T47D (cell line): ENCODE results near the gene SNIP1.
"Not testable (repeated sequence)": the region's sequence is repeated elsewhere in the genome, so short reads cannot be mapped to it uniquely, and the experiment has no call there.

ENCODE experiments used
- DNase-seq, 2 experiments: peaks; one replicate each; pipeline versions ENCODE4 v3.0.0 to v3.0.0-alpha.2; 2011 to 2012; ENCODE audit warnings: low read depth in 1 of 2, low spot score in 1 of 2
- JUND ChIP-seq: IDR thresholded peaks from 2 replicates; pipeline ENCODE4 v1.6.1; 2012; ENCODE audit warnings: low read depth
- in situ Hi-C: cut with HindIII; loops from 2 replicates; pipeline ENCODE4 v1.10.0; 2016; ENCODE audit warnings: low sequenced_read_pairs, low pct_unique_long_range_greater_than_20kb

Gene SNIP1

GRCh38 chr1:37570528-37571334 is 16.6 kb upstream of the SNIP1 start:
- no peak for DNase-seq
- in situ Hi-C loops: no loop called here
- no peak for TF ChIP-seq JUND

GRCh38 chr1:37567023-37567422 is 12.9 kb upstream of the SNIP1 start:
- TF ChIP-seq JUND: no peak
- no peak for DNase-seq
- in situ Hi-C loops: no loop called here

- in situ Hi-C loops: no loop called here
- no peak for TF ChIP-seq JUND
- no peak for DNase-seq
Measured at GRCh38 chr1:37564892-37565291, 10.8 kb upstream of the SNIP1 start.

GRCh38 chr1:37562984-37563383 is 8.9 kb upstream of the SNIP1 start:
- no peak for DNase-seq
- no peak for TF ChIP-seq JUND
- in situ Hi-C loops: no loop called here

- in situ Hi-C loops: no loop called here
- no peak for TF ChIP-seq JUND
- DNase-seq: peak in 1 of 2 experiments; percentile 48
Measured at GRCh38 chr1:37561133-37562132, 7.3 kb upstream of the SNIP1 start.

GRCh38 chr1:37560401-37561132 is 6.5 kb upstream of the SNIP1 start:
- DNase-seq: no peak
- no peak for TF ChIP-seq JUND
- in situ Hi-C loops: no loop called here

GRCh38 chr1:37559957-37560379 is 5.9 kb upstream of the SNIP1 start:
- DNase-seq, in situ Hi-C loops: not testable (repeated sequence)

- in situ Hi-C loops: no loop called here
- no peak for TF ChIP-seq JUND
- DNase-seq: no peak
Measured at GRCh38 chr1:37559080-37559479, 5.0 kb upstream of the SNIP1 start.

- in situ Hi-C loops: no loop called here
- DNase-seq: no peak
- TF ChIP-seq JUND: no peak
Measured at GRCh38 chr1:37558411-37558810, 4.3 kb upstream of the SNIP1 start.

- in situ Hi-C loops: no loop called here
- TF ChIP-seq JUND: no peak
- no peak for DNase-seq
Measured at GRCh38 chr1:37557402-37557801, 3.3 kb upstream of the SNIP1 start.

- DNase-seq: peak; percentile 65 to 94
- in situ Hi-C loops: no loop called here
- no peak for TF ChIP-seq JUND
Measured at GRCh38 chr1:37556712-37557196, 2.7 kb upstream of the SNIP1 start, which contains the start of gene DNALI1. TSS of gene DNALI1 (plus strand) at chr1:37556940. CDS start at chr1:37556995, 55 bp downstream.

- in situ Hi-C loops: no loop called here
- DNase-seq: no peak
- TF ChIP-seq JUND: no peak
Measured at GRCh38 chr1:37553598-37553926, 531 bp downstream of the SNIP1 start.
